ENCODE measurements around the gene RABEPK. TPM values are rescaled to one million over a fixed set of nuclear protein-coding genes. Genes with fewer than 3 reads are reported as not detected.

The RABEPK gene
- polyA plus RNA-seq, 1 donor (not counting 4 experiments of a cell fraction or from before 2014, with no cell fraction given) = 33.4 TPM

GRCh38 chr9:125172031-125172755 lies 28.1 kb upstream of the RABEPK start:
- Histone ChIP-seq H3K27me3 (ENCODE audit: control insufficient read depth, extremely low read depth, insufficient read depth, low read length) (no peaks in the 10 kb centered on the region), H3K9me1 (ENCODE audit: control insufficient read depth, extremely low read depth, insufficient read depth, low read length) (no peaks in the 10 kb centered on the region), H3K4me1 (ENCODE audit: control insufficient read depth, extremely low read depth, insufficient read depth, low read length) (no peaks in the 10 kb centered on the region), H3K4me2 (ENCODE audit: control insufficient read depth, extremely low read depth, insufficient read depth, low read depth, low read length) (no peak overlapping the region), H3K79me2 (ENCODE audit: control insufficient read depth, insufficient read depth, low read length) (peaks cover 44% of the 10 kb centered on the region), H3K9me3 (ENCODE audit: control insufficient read depth, low read depth, low read length) (no peaks in the 10 kb centered on the region), H3K27ac (ENCODE audit: control insufficient read depth, insufficient read depth, low read length) (no peak overlapping the region), H3K9ac (ENCODE audit: control insufficient read depth, extremely low read depth, insufficient read depth, low read length) (no peak overlapping the region), H4K20me1 (ENCODE audit: control insufficient read depth, extremely low read depth, insufficient read depth, low read length) (peaks cover 4% of the 10 kb centered on the region), H3K36me3 (ENCODE audit: control insufficient read depth in 2 of 2, extremely low read depth in 1 of 2, insufficient read depth in 2 of 2, low read length in 2 of 2) (peaks cover 0 to 7% of the 10 kb centered on the region in 2 experiments), H3K4me3 (ENCODE audit: control insufficient read depth in 2 of 3, extremely low read depth in 1 of 3, insufficient read depth in 2 of 3, low read depth in 1 of 3, low read length in 3 of 3) (no peak overlapping the region), H2AFZ (ENCODE audit: control insufficient read depth, low read length) (no peak overlapping the region)
- no peak for DNase-seq (ENCODE audit: low read depth, low spot score)
- no peak for TF ChIP-seq CTCF (optimal IDR thresholded peaks at IDR 0.05 in 1 of 3, IDR thresholded peaks at IDR 0.05 in 1 of 3, conservative IDR thresholded peaks at IDR 0.05 in 1 of 3; ENCODE audit: extremely low read depth in 1 of 3, insufficient read depth in 2 of 3, low read length in 3 of 3)
- no peak for TF ChIP-seq EZH2 (IDR thresholded peaks at IDR 0.05; ENCODE audit: low read length)
- no peak for FAIRE-seq
- dilution Hi-C loops (cut with MboI; ENCODE audit: extremely low pct_ligation_motif_present, low sequenced_read_pairs) = no loop called here

GRCh38 chr9:125176636-125177035 lies 23.7 kb upstream of the RABEPK start:
- TF ChIP-seq CTCF (optimal IDR thresholded peaks at IDR 0.05 in 1 of 3, IDR thresholded peaks at IDR 0.05 in 1 of 3, conservative IDR thresholded peaks at IDR 0.05 in 1 of 3; ENCODE audit: extremely low read depth in 1 of 3, insufficient read depth in 2 of 3, low read length in 3 of 3) = no peak
- no peak for TF ChIP-seq EZH2 (IDR thresholded peaks at IDR 0.05; ENCODE audit: low read length)
- no peak overlapping the region for H3K4me3 ChIP-seq (ENCODE audit: control insufficient read depth in 2 of 3, extremely low read depth in 1 of 3, insufficient read depth in 2 of 3, low read depth in 1 of 3, low read length in 3 of 3)
- peaks cover 79% of the 10 kb centered on the region for H3K79me2 ChIP-seq (ENCODE audit: control insufficient read depth, insufficient read depth, low read length)
- peaks cover 0 to 3% of the 10 kb centered on the region in 2 experiments for H3K36me3 ChIP-seq (ENCODE audit: control insufficient read depth in 2 of 2, extremely low read depth in 1 of 2, insufficient read depth in 2 of 2, low read length in 2 of 2)
- H2AFZ ChIP-seq (ENCODE audit: control insufficient read depth, low read length) = no peak overlapping the region
- H4K20me1 ChIP-seq (ENCODE audit: control insufficient read depth, extremely low read depth, insufficient read depth, low read length) = peaks cover 4% of the 10 kb centered on the region
- dilution Hi-C loops (cut with MboI; ENCODE audit: extremely low pct_ligation_motif_present, low sequenced_read_pairs) = no loop called here
- H3K4me1 ChIP-seq (ENCODE audit: control insufficient read depth, extremely low read depth, insufficient read depth, low read length) = no peaks in the 10 kb centered on the region
- FAIRE-seq = no peak
- no peak overlapping the region for H3K9ac ChIP-seq (ENCODE audit: control insufficient read depth, extremely low read depth, insufficient read depth, low read length)
- H3K9me1 ChIP-seq (ENCODE audit: control insufficient read depth, extremely low read depth, insufficient read depth, low read length) = no peaks in the 10 kb centered on the region
- H3K27me3 ChIP-seq (ENCODE audit: control insufficient read depth, extremely low read depth, insufficient read depth, low read length) = no peaks in the 10 kb centered on the region
- H3K9me3 ChIP-seq (ENCODE audit: control insufficient read depth, low read depth, low read length) = no peaks in the 10 kb centered on the region
- no peak overlapping the region for H3K4me2 ChIP-seq (ENCODE audit: control insufficient read depth, extremely low read depth, insufficient read depth, low read depth, low read length)
- H3K27ac ChIP-seq (ENCODE audit: control insufficient read depth, insufficient read depth, low read length) = no peak overlapping the region
- DNase-seq (ENCODE audit: low read depth, low spot score) = no peak
